Neural cell (in vitro differentiated cells): ENCODE data around the gene KLK13. TPM values are rescaled to one million over a fixed set of nuclear protein-coding genes. Genes with fewer than 3 reads are reported as not detected.

Source experiments
- H2AFZ ChIP-seq: fragments of 200-600, 300-800 bp; sonication (generic), shearing (Covaris generic); 2 replicates; pipeline ENCODE4 v1.6.0; 2014; ENCODE audit warnings: low read depth, mild to moderate bottlenecking, antibody characterized with exemption, low read length, moderate library complexity
- H3F3A ChIP-seq: fragments of 200-600 bp; shearing (Covaris generic); 2 replicates; pipeline ENCODE4 v1.6.1; 2016; ENCODE audit warnings: mild to moderate bottlenecking, moderate library complexity, mixed read lengths, antibody characterized with exemption, low read length; ENCODE audit not compliant: insufficient read depth, poor library complexity, severe bottlenecking
- H3K27ac ChIP-seq: fragments of 200-600, 300-800 bp; sonication (generic), shearing (Covaris generic); 2 replicates; pipeline ENCODE4 v1.5.1; 2014; ENCODE audit warnings: mild to moderate bottlenecking, low read length, moderate library complexity
- H3K27me3 ChIP-seq: fragments of 300-800, 200-600 bp; sonication (generic), shearing (Covaris generic); 2 replicates; pipeline ENCODE4 v1.6.0; 2014; ENCODE audit warnings: mild to moderate bottlenecking, low read depth, low read length, moderate library complexity; ENCODE audit not compliant: insufficient read depth
- H3K36me3 ChIP-seq: fragments of 300-800, 200-600 bp; sonication (generic), shearing (Covaris generic); 2 replicates; pipeline ENCODE4 v1.5.1; 2014; ENCODE audit warnings: mild to moderate bottlenecking, antibody characterized with exemption, low read length, moderate library complexity; ENCODE audit not compliant: insufficient read depth
- H3K4me2 ChIP-seq: fragments of 300-800, 200-600 bp; sonication (generic), shearing (Covaris generic); 2 replicates; pipeline ENCODE4 v1.6.0; 2014; ENCODE audit warnings: mild to moderate bottlenecking, low read length
- H3K4me3 ChIP-seq: fragments of 300-800, 200-600 bp; sonication (generic), shearing (Covaris generic); 2 replicates; pipeline ENCODE4 v1.5.1; 2014; ENCODE audit warnings: mild to moderate bottlenecking, low read length, moderate library complexity
- H3K79me2 ChIP-seq: fragments of 200-600 bp; shearing (Covaris generic); replicated peaks from 2 replicates; pipeline ENCODE4 v1.6.0; 2014; ENCODE audit warnings: mild to moderate bottlenecking, low read length, moderate library complexity; ENCODE audit not compliant: insufficient read depth
- H3K9ac ChIP-seq: fragments of 300-800, 200-600 bp; sonication (generic), shearing (Covaris generic); 2 replicates; pipeline ENCODE4 v1.6.1; 2016; ENCODE audit warnings: mild to moderate bottlenecking, low read length, mixed read lengths
- H3K9me2 ChIP-seq: fragments of 200-600 bp; shearing (Covaris generic); 2 replicates; pipeline ENCODE4 v1.6.1; 2016; ENCODE audit warnings: mild to moderate bottlenecking, low read length, mixed read lengths; ENCODE audit not compliant: insufficient read depth
- H3K9me3 ChIP-seq: fragments of 200-600, 300-800 bp; sonication (generic), shearing (Covaris generic); 2 replicates; pipeline ENCODE4 v1.6.1; 2016; ENCODE audit warnings: mild to moderate bottlenecking, mixed run types, low read length, moderate library complexity, mixed read lengths
- H4K20me1 ChIP-seq: fragments of 200-600 bp; shearing (Covaris generic); 2 replicates; pipeline ENCODE4 v1.6.1; 2016; ENCODE audit warnings: mild to moderate bottlenecking, mixed run types; ENCODE audit not compliant: insufficient read depth
- EP300 ChIP-seq: fragments of 450-650 bp; conservative IDR thresholded peaks from 2 replicates; pipeline ENCODE4 v1.6.1; 2014; ENCODE audit warnings: antibody characterized with exemption, mild to moderate bottlenecking, moderate library complexity; ENCODE audit not compliant: poor library complexity, severe bottlenecking
- EZH2 ChIP-seq: fragments of 200-600, 300-800 bp; shearing (Covaris generic), sonication (generic); IDR thresholded peaks from 2 replicates; pipeline ENCODE4 v1.6.1; 2014; ENCODE audit warnings: antibody characterized with exemption, low read length, borderline replicate concordance, mild to moderate bottlenecking; ENCODE audit not compliant: insufficient read depth, poor library complexity, severe bottlenecking
- MXI1 ChIP-seq: fragments of 450-650 bp; conservative IDR thresholded peaks from 2 replicates; pipeline ENCODE4 v1.6.1; 2014; ENCODE audit warnings: antibody characterized with exemption, mild to moderate bottlenecking; ENCODE audit not compliant: poor library complexity, severe bottlenecking
- POLR2AphosphoS5 ChIP-seq: IDR thresholded peaks from 2 replicates; pipeline ENCODE4 v1.6.1; 2012
- RAD21 ChIP-seq: fragments of 450-650 bp; conservative IDR thresholded peaks from 2 replicates; pipeline ENCODE4 v1.6.1; 2014; ENCODE audit warnings: antibody characterized with exemption, mild to moderate bottlenecking, moderate library complexity
- SMC3 ChIP-seq: fragments of 450-650 bp; conservative IDR thresholded peaks from 2 replicates; pipeline ENCODE4 v1.6.1; 2014; ENCODE audit warnings: antibody characterized with exemption, mild to moderate bottlenecking, moderate library complexity; ENCODE audit not compliant: poor library complexity
- TAF1 ChIP-seq: IDR thresholded peaks from 2 replicates; pipeline ENCODE4 v1.6.1; 2012; ENCODE audit warnings: low read depth
- polyA plus RNA-seq: library from polyadenylated mRNA; depleted of rRNA; stranded (reverse); fragments of >200 nt; gene quantifications from 2 replicates; pipeline ENCODE4 v1.2.3, GENCODE V29; 2014
- TF ChIP-seq, protein P1 (sequence below): fragments of 450-650 bp; IDR thresholded peaks from 2 replicates; pipeline ENCODE4 v1.5.1; 2014; ENCODE audit warnings: antibody characterized with exemption, mild to moderate bottlenecking, moderate library complexity; ENCODE audit not compliant: poor library complexity, severe bottlenecking
- TF ChIP-seq, protein P2 (sequence below): IDR thresholded peaks from 2 replicates; pipeline ENCODE4 v1.6.1; 2012; ENCODE audit warnings: borderline replicate concordance

KLK13 gene
- polyA plus RNA-seq, 1 donor from 2014 or later, result not detected

- Histone ChIP-seq H3F3A (no peaks in the 10 kb centered on the region), H3K4me3 (no peak within 1 kb of the TSS)
Observed at GRCh38 chr19:51082611-51083010, 17.7 kb upstream of the KLK13 start, which contains the start of gene KLK14. Gene KLK14, minus strand, starts transcription at chr19:51082887. Its CDS starts 273 bp downstream, at chr19:51082614.

GRCh38 chr19:51081476-51081875 lies 16.6 kb upstream of the KLK13 start:
- H3K4me3 ChIP-seq, result no peak overlapping the region
- H3K9me2 ChIP-seq, result no peaks in the 10 kb centered on the region
- H3K79me2 ChIP-seq, result no peaks in the 10 kb centered on the region
- no peaks in the 10 kb centered on the region for H3K9me3 ChIP-seq
- H3K36me3 ChIP-seq, result no peaks in the 10 kb centered on the region
- H3K27me3 ChIP-seq, result no peaks in the 10 kb centered on the region
- no peak for TF ChIP-seq SMC3
- no peak for TF ChIP-seq TAF1
- no peak for TF ChIP-seq MXI1
- TF ChIP-seq, protein P1, sequence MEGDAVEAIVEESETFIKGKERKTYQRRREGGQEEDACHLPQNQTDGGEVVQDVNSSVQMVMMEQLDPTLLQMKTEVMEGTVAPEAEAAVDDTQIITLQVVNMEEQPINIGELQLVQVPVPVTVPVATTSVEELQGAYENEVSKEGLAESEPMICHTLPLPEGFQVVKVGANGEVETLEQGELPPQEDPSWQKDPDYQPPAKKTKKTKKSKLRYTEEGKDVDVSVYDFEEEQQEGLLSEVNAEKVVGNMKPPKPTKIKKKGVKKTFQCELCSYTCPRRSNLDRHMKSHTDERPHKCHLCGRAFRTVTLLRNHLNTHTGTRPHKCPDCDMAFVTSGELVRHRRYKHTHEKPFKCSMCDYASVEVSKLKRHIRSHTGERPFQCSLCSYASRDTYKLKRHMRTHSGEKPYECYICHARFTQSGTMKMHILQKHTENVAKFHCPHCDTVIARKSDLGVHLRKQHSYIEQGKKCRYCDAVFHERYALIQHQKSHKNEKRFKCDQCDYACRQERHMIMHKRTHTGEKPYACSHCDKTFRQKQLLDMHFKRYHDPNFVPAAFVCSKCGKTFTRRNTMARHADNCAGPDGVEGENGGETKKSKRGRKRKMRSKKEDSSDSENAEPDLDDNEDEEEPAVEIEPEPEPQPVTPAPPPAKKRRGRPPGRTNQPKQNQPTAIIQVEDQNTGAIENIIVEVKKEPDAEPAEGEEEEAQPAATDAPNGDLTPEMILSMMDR, result no peak
- TF ChIP-seq, protein P2, sequence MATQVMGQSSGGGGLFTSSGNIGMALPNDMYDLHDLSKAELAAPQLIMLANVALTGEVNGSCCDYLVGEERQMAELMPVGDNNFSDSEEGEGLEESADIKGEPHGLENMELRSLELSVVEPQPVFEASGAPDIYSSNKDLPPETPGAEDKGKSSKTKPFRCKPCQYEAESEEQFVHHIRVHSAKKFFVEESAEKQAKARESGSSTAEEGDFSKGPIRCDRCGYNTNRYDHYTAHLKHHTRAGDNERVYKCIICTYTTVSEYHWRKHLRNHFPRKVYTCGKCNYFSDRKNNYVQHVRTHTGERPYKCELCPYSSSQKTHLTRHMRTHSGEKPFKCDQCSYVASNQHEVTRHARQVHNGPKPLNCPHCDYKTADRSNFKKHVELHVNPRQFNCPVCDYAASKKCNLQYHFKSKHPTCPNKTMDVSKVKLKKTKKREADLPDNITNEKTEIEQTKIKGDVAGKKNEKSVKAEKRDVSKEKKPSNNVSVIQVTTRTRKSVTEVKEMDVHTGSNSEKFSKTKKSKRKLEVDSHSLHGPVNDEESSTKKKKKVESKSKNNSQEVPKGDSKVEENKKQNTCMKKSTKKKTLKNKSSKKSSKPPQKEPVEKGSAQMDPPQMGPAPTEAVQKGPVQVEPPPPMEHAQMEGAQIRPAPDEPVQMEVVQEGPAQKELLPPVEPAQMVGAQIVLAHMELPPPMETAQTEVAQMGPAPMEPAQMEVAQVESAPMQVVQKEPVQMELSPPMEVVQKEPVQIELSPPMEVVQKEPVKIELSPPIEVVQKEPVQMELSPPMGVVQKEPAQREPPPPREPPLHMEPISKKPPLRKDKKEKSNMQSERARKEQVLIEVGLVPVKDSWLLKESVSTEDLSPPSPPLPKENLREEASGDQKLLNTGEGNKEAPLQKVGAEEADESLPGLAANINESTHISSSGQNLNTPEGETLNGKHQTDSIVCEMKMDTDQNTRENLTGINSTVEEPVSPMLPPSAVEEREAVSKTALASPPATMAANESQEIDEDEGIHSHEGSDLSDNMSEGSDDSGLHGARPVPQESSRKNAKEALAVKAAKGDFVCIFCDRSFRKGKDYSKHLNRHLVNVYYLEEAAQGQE, result no peak
- no peak for TF ChIP-seq EP300
- no peak for TF ChIP-seq RAD21
- TF ChIP-seq POLR2AphosphoS5, result no peak
- no peak for TF ChIP-seq EZH2
- H3F3A ChIP-seq, result no peaks in the 10 kb centered on the region
- no peaks in the 10 kb centered on the region for H4K20me1 ChIP-seq
- no peak overlapping the region for H3K4me2 ChIP-seq
- no peak overlapping the region for H3K9ac ChIP-seq
- H2AFZ ChIP-seq, result no peak overlapping the region
- H3K27ac ChIP-seq, result no peak overlapping the region

More at GRCh38 chr19:51082611-51083010, 17.7 kb upstream of the KLK13 start, which contains the start of gene KLK14:
- no peaks in the 10 kb centered on the region for H3K36me3 ChIP-seq
- TF ChIP-seq POLR2AphosphoS5 (no peak), RAD21 (no peak)
- no peak within 1 kb of the TSS for H2AFZ ChIP-seq
- no peaks in the 10 kb centered on the region for H3K9me3 ChIP-seq
- H3K27ac ChIP-seq, result no peak within 1 kb of the TSS
- H3K4me2 ChIP-seq, result no peak within 1 kb of the TSS
- no peaks in the 10 kb centered on the region for H3K9me2 ChIP-seq
- H4K20me1 ChIP-seq, result no peaks in the 10 kb centered on the region
- H3K9ac ChIP-seq, result no peak within 1 kb of the TSS
- no peaks in the 10 kb centered on the region for H3K79me2 ChIP-seq
- H3K27me3 ChIP-seq, result no peaks in the 10 kb centered on the region
